ENCODE measurements around the gene PAQR4.
A peak's percentile ranks its signal among the peaks of the same experiment; 100 is the strongest.

PAQR4 gene

DNA sequence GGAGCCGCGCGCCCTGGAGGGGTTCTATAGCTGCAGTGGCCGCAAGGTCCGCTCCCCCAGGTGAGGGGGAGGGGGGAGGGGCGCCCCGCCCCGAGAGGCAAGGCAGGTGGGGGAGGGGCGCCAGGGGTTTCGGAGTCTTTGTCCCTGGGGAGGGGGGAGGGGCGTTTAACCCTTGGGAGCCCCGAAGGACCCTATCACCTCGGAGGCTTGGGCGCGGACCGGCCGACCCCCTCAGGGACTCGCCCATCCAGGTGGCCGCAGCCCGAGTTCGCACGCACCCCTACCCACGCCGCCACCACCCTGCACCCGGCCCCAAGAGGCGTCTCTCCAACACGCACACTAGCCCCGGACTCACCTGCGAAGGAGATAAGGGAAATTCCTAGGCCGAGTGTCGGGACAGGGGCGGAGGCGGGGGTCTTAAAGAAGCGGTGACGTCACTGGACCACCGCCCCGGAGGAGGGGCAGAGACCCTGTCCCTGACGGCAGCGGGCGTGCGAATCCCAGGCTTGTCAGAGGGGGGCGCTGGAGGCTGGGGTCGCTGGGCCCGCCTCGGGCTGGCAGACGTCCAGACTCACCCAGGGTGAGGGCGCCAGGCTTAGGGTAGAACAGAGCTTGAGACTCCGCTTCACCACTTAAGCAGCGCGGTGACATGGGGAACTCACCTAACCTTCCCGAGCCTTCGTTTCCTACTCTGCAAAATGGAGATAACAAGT is 48.8 kb downstream of the PAQR4 start, which contains the start of gene CLDN6:
Gene CLDN6, minus strand, starts transcription at position 390 of the 713 bp plus-strand sequence. CDS start 2,162 bp downstream, outside the sequence.
- WGBS, 2 experiments (ENCODE audit: insufficient coverage in 2 of 2), result 2 to 8% methylated on average over 20 to 43 of the region's 52 CpGs
- peaks cover 10% of the 10 kb centered on the region for H3K36me3 ChIP-seq (ENCODE audit: control insufficient read depth, insufficient read depth, low read length)
- no peaks in the 10 kb centered on the region for H3K9me3 ChIP-seq (ENCODE audit: control insufficient read depth, low read length)
- peak within 1 kb of the TSS; percentile 59 for H3K4me3 ChIP-seq (ENCODE audit: extremely low read depth, insufficient read depth, low read length, poor library complexity, severe bottlenecking)
- H3K4me1 ChIP-seq (ENCODE audit: control insufficient read depth, insufficient read depth, low read length, poor library complexity, severe bottlenecking), result peaks cover 11% of the 10 kb centered on the region
- no peak within 1 kb of the TSS for H3K27ac ChIP-seq (ENCODE audit: low read depth, low read length, severe bottlenecking)

DNA sequence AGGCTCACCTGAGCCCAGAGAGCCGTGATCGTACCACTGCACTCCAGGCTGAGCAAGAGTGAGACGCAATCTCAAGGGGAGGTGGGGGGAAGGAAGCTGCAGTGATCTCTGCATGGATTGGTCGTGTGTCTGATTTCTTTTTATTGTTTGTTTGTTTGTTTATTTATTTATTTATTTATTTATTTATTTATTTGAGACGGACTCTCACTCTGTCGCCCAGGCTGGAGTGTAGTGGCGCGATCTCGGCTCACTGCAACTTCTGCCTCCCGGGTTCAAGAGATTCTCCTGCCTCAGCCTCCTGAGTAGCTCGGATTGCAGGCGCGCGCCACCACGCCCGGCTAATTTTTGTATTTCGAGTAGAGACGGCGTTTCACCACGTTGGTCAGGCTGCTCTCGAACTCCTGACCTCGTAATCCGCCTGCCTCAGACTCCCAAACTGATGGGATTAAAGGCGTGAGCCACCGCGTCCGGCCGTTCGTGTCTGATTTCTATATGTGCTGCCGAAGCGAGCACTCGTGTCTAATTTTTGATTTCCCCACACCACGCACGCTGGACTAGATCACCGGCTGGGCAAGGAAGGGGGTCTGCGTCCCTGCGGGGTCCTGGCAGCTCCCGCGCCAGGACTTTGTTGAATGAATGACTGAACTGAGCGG is 50.6 kb downstream of the PAQR4 start:
- peaks cover 16% of the 10 kb centered on the region for H3K36me3 ChIP-seq (ENCODE audit: control insufficient read depth, insufficient read depth, low read length)
- peak overlapping the region; percentile 73 for H3K4me3 ChIP-seq (ENCODE audit: extremely low read depth, insufficient read depth, low read length, poor library complexity, severe bottlenecking)
- WGBS, 2 experiments (ENCODE audit: insufficient coverage in 2 of 2), result 54 to 55% methylated on average over 32 to 35 of the region's 40 CpGs
- no peaks in the 10 kb centered on the region for H3K9me3 ChIP-seq (ENCODE audit: control insufficient read depth, low read length)
- H3K27ac ChIP-seq (ENCODE audit: low read depth, low read length, severe bottlenecking), result peak overlapping the region; percentile 100
- H3K4me1 ChIP-seq (ENCODE audit: control insufficient read depth, insufficient read depth, low read length, poor library complexity, severe bottlenecking), result peaks cover 15% of the 10 kb centered on the region

GRCh38 chr16:3020247-3020603 is 51.1 kb downstream of the PAQR4 start, which contains the start of gene TNFRSF12A:
TSS of gene TNFRSF12A (plus strand) at chr16:3020368. CDS start at chr16:3020398, 30 bp downstream.
- Histone ChIP-seq H3K9me3 (ENCODE audit: control insufficient read depth, low read length) (no peaks in the 10 kb centered on the region), H3K4me3 (ENCODE audit: extremely low read depth, insufficient read depth, low read length, poor library complexity, severe bottlenecking) (peak within 1 kb of the TSS; percentile 73), H3K27ac (ENCODE audit: low read depth, low read length, severe bottlenecking) (peak within 1 kb of the TSS; percentile 100), H3K36me3 (ENCODE audit: control insufficient read depth, insufficient read depth, low read length) (peaks cover 16% of the 10 kb centered on the region), H3K4me1 (ENCODE audit: control insufficient read depth, insufficient read depth, low read length, poor library complexity, severe bottlenecking) (peaks cover 15% of the 10 kb centered on the region)
- WGBS, 2 experiments (ENCODE audit: insufficient coverage in 2 of 2), result 0 to 1% methylated on average over 28 to 30 of the region's 49 CpGs

- no peaks in the 10 kb centered on the region for H3K9me3 ChIP-seq (ENCODE audit: control insufficient read depth, low read length)
- peaks cover 15% of the 10 kb centered on the region for H3K4me1 ChIP-seq (ENCODE audit: control insufficient read depth, insufficient read depth, low read length, poor library complexity, severe bottlenecking)
- H3K27ac ChIP-seq (ENCODE audit: low read depth, low read length, severe bottlenecking), result peak overlapping the region; percentile 100
- H3K4me3 ChIP-seq (ENCODE audit: extremely low read depth, insufficient read depth, low read length, poor library complexity, severe bottlenecking), result peak overlapping the region; percentile 73
- WGBS, 2 experiments (ENCODE audit: insufficient coverage in 2 of 2), result 0% methylated on average over 28 to 45 of the region's 57 CpGs
- peaks cover 21% of the 10 kb centered on the region for H3K36me3 ChIP-seq (ENCODE audit: control insufficient read depth, insufficient read depth, low read length)
Observed at GRCh38 chr16:3020604-3021448, 51.7 kb downstream of the PAQR4 start.

DNA sequence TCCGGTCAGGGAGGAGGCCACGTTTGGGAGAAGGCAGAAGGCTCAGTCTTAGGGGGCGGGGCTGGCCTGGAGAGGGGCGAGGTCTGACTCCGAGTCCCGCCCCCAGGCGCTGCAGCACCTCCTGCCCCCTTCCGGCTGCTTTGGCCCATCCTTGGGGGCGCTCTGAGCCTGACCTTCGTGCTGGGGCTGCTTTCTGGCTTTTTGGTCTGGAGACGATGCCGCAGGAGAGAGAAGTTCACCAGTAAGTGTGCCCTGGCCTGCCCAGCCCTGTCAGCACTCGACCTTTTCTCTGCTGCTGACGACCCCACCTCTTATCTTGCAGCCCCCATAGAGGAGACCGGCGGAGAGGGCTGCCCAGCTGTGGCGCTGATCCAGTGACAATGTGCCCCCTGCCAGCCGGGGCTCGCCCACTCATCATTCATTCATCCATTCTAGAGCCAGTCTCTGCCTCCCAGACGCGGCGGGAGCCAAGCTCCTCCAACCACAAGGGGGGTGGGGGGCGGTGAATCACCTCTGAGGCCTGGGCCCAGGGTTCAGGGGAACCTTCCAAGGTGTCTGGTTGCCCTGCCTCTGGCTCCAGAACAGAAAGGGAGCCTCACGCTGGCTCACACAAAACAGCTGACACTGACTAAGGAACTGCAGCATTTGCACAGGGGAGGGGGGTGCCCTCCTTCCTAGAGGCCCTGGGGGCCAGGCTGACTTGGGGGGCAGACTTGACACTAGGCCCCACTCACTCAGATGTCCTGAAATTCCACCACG is 52.5 kb downstream of the PAQR4 start:
- Histone ChIP-seq H3K27ac (ENCODE audit: low read depth, low read length, severe bottlenecking) (peak overlapping the region; percentile 100), H3K9me3 (ENCODE audit: control insufficient read depth, low read length) (no peaks in the 10 kb centered on the region), H3K4me1 (ENCODE audit: control insufficient read depth, insufficient read depth, low read length, poor library complexity, severe bottlenecking) (peaks cover 15% of the 10 kb centered on the region), H3K36me3 (ENCODE audit: control insufficient read depth, insufficient read depth, low read length) (peaks cover 29% of the 10 kb centered on the region), H3K4me3 (ENCODE audit: extremely low read depth, insufficient read depth, low read length, poor library complexity, severe bottlenecking) (peak overlapping the region; percentile 73)
- 0 to 2% methylated on average over 14 to 22 of the region's 25 CpGs for WGBS, 2 experiments (ENCODE audit: insufficient coverage in 2 of 2)

DNA sequence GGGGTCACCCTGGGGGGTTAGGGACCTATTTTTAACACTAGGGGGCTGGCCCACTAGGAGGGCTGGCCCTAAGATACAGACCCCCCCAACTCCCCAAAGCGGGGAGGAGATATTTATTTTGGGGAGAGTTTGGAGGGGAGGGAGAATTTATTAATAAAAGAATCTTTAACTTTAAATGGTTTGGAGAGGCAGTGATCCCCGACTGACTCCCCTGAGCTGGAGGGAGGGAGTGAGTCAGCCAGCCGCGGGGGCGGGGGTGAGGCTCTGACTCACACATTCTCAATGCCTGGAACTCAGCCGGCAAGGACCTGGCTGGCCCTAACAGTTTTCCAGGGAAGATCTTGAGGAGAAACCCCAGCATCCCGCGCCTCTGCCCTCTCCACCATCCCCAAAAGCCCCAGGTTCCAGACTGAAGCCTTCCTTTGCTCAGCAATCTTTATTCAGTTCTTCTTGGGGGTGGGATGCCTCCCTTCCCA is 53.1 kb downstream of the PAQR4 start:
- Histone ChIP-seq H3K9me3 (ENCODE audit: control insufficient read depth, low read length) (no peaks in the 10 kb centered on the region), H3K4me1 (ENCODE audit: control insufficient read depth, insufficient read depth, low read length, poor library complexity, severe bottlenecking) (peaks cover 15% of the 10 kb centered on the region), H3K27ac (ENCODE audit: low read depth, low read length, severe bottlenecking) (peak overlapping the region; percentile 100), H3K4me3 (ENCODE audit: extremely low read depth, insufficient read depth, low read length, poor library complexity, severe bottlenecking) (peak overlapping the region; percentile 73), H3K36me3 (ENCODE audit: control insufficient read depth, insufficient read depth, low read length) (peaks cover 35% of the 10 kb centered on the region)
- 0 to 2% methylated on average over 5 to 6 of the region's 8 CpGs for WGBS, 2 experiments (ENCODE audit: insufficient coverage in 2 of 2)

DNA sequence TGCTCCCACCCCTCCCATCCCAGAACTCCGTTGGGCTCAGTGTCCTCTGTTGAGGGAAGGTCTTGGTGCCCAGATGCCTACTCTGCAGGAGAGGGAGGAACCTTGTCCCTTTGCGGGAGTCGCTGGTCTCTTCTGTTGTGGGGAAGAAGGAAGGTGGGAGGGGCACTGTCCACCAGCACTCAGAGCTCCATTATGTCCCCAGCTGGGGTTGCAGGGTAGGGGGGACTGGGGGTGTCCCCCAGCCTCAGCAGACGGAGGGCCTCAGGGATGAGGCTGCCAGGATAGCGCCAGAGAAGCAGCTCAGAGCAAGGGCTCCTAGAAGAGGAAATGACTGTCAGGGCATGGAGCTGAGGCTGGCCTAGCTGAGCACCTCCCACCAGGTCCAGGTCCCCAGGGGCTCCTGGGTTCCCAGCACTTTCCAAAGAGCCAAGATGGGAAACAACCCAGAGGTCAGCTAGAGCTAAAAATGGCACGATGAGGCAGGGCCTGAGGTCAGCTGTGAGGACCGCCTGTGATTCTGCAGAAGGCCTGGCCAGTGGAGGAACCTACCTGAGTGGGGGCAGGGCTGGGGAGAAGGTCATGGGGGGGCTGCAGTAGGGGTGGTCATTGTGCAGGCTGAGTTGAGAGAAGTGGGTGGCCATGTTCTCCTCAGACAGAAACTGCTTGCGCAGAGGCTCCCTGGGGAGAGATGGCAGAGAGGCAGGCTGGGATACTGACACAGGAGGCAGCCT is 53.7 kb downstream of the PAQR4 start:
- WGBS, 2 experiments (ENCODE audit: insufficient coverage in 2 of 2), result 31 to 45% methylated on average over 5 to 7 of the region's 8 CpGs
- peak overlapping the region; percentile 73 for H3K4me3 ChIP-seq (ENCODE audit: extremely low read depth, insufficient read depth, low read length, poor library complexity, severe bottlenecking)
- peaks cover 36% of the 10 kb centered on the region for H3K36me3 ChIP-seq (ENCODE audit: control insufficient read depth, insufficient read depth, low read length)
- no peaks in the 10 kb centered on the region for H3K9me3 ChIP-seq (ENCODE audit: control insufficient read depth, low read length)
- peaks cover 17% of the 10 kb centered on the region for H3K4me1 ChIP-seq (ENCODE audit: control insufficient read depth, insufficient read depth, low read length, poor library complexity, severe bottlenecking)
- peak overlapping the region; percentile 100 for H3K27ac ChIP-seq (ENCODE audit: low read depth, low read length, severe bottlenecking)
